Anterior cingulate cortex (tissue), 58 donors: ENCODE results near the gene MEG3.

Experiments used
- DNase-seq, 58 donors: peaks; one replicate each; lab custom pipeline; 2025; lab: John Stamatoyannopoulos, UW

The MEG3 gene

GRCh38 chr14:100861188-100861936 lies 35.4 kb downstream of the MEG3 start:
- DNase-seq, result no peak

- no peak for DNase-seq
These were observed 36.0 kb downstream of the MEG3 start for GRCh38 chr14:100861937-100862247.

GRCh38 chr14:100862277-100862676 lies 36.4 kb downstream of the MEG3 start:
- no peak for DNase-seq

- DNase-seq, result no peak
These were observed 36.9 kb downstream of the MEG3 start for GRCh38 chr14:100862793-100863192.

GRCh38 chr14:100864206-100864605 lies 38.3 kb downstream of the MEG3 start:
- no peak for DNase-seq

GRCh38 chr14:100864960-100865681 lies 39.2 kb downstream of the MEG3 start:
- no peak for DNase-seq

- no peak for DNase-seq
These were observed 40.0 kb downstream of the MEG3 start for GRCh38 chr14:100865682-100866591.

GRCh38 chr14:100866666-100867630 lies 41.0 kb downstream of the MEG3 start:
- peak in 18 of 58 donors; percentile 9 to 57 (median 38) for DNase-seq

- DNase-seq, result no peak
These were observed 41.9 kb downstream of the MEG3 start for GRCh38 chr14:100867631-100868315.

GRCh38 chr14:100868621-100869370 lies 42.9 kb downstream of the MEG3 start:
- no peak for DNase-seq

GRCh38 chr14:100871234-100872186 lies 45.6 kb downstream of the MEG3 start:
- no peak for DNase-seq

- peak in 1 of 58 donors; percentile 23 for DNase-seq
These were observed 46.6 kb downstream of the MEG3 start for GRCh38 chr14:100872259-100873095.

- DNase-seq, result no peak
These were observed 47.2 kb downstream of the MEG3 start for GRCh38 chr14:100873096-100873482.

GRCh38 chr14:100874051-100874410 lies 48.1 kb downstream of the MEG3 start:
- no peak for DNase-seq

GRCh38 chr14:100874411-100875091 lies 48.6 kb downstream of the MEG3 start:
- no peak for DNase-seq

GRCh38 chr14:100875126-100875525 lies 49.2 kb downstream of the MEG3 start:
- no peak for DNase-seq
